Muscle of arm (tissue), 12 donors: ENCODE measurements around the gene COPZ2. TPM values are rescaled to one million over a fixed set of nuclear protein-coding genes. Genes with fewer than 3 reads are reported as not detected.

Experiments used
- DNase-seq: peaks from one replicate; pipeline ENCODE4 v3.0.0-alpha.2; 2013
- polyA plus RNA-seq, 12 donors: library from polyadenylated mRNA; unstranded; fragments of 120-200 nt; gene quantifications; one replicate each; pipeline ENCODE4 v1.2.1, GENCODE V29; 2013; ENCODE audit not compliant: insufficient read length in 12 of 12

COPZ2 gene
- polyA plus RNA-seq, 12 donors = 36.1 to 70.2 (median 42.4) TPM; not detected in 1

DNA sequence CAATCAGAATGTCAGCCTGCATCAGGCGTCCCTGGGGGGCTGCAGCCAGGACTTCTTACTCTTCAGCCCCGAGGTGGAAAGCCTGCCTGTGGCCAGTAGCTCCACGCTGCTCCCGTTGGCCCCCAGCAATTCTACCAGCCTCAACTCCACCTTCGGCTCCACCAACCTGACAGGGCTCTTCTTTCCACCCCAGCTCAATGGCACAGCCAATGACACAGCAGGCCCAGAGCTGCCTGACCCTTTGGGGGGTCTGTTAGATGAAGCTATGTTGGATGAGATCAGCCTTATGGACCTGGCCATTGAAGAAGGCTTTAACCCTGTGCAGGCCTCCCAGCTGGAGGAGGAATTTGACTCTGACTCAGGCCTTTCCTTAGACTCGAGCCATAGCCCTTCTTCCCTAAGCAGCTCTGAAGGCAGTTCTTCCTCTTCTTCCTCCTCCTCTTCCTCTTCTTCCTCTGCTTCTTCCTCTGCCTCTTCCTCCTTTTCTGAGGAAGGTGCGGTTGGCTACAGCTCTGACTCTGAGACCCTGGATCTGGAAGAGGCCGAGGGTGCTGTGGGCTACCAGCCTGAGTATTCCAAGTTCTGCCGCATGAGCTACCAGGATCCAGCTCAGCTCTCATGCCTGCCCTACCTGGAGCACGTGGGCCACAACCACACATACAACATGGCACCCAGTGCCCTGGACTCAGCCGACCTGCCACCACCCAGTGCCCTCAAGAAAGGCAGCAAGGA is 21.0 kb upstream of the COPZ2 start:
- no peak for DNase-seq

DNA sequence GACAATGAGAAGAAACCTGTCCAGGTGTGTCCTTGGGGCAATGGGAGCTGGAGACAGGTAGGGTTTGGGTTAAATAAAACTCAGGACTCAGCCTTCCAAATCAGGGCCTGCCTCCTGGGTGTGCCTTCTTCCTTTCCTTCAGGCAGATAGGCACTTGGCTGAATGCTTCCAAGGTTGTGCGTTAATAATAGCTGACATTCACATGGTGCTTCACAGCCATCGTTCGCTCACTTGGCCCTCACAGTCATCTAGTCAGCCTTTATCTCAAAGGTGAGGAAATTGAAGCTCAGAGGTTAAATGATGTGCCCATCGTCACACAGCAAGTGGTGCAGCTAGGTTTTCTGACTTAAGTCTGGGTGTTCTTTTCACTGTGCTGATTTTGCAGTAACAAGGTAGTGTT is 20.0 kb upstream of the COPZ2 start:
- no peak for DNase-seq

GRCh38 chr17:48056879-48057278 is 19.3 kb upstream of the COPZ2 start:
- no peak for DNase-seq

GRCh38 chr17:48056246-48056745 is 18.7 kb upstream of the COPZ2 start:
- DNase-seq = no peak

- DNase-seq = no peak
These were observed 18.1 kb upstream of the COPZ2 start for GRCh38 chr17:48055531-48056245.

GRCh38 chr17:48054238-48055185 is 16.9 kb upstream of the COPZ2 start:
- no peak for DNase-seq

DNA sequence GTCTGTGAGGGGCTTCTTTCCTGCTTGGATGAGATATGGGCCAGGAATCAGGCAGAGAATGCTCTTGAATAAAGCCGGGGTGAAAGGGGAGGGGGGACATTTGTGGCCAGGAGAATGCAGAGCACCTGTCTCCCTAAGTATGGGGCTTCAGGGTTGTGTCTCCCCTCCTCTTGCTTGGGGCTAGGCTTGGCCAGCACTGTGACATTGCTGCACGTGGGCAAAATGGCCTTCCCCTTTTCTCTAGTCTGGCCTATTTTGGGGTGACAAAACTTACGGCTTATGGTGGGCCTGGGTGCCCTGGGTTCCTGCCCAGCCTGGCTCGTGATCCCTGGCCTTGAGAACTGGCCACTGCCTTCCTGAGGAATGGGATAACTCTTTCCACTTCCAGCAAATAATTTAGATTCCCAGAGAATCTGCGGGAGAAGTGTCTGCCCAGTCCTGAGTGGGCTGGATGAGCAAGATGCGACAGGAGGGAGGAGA is 16.2 kb upstream of the COPZ2 start:
- DNase-seq = no peak

- DNase-seq = no peak
These were observed 15.6 kb upstream of the COPZ2 start for GRCh38 chr17:48052956-48053757.

DNA sequence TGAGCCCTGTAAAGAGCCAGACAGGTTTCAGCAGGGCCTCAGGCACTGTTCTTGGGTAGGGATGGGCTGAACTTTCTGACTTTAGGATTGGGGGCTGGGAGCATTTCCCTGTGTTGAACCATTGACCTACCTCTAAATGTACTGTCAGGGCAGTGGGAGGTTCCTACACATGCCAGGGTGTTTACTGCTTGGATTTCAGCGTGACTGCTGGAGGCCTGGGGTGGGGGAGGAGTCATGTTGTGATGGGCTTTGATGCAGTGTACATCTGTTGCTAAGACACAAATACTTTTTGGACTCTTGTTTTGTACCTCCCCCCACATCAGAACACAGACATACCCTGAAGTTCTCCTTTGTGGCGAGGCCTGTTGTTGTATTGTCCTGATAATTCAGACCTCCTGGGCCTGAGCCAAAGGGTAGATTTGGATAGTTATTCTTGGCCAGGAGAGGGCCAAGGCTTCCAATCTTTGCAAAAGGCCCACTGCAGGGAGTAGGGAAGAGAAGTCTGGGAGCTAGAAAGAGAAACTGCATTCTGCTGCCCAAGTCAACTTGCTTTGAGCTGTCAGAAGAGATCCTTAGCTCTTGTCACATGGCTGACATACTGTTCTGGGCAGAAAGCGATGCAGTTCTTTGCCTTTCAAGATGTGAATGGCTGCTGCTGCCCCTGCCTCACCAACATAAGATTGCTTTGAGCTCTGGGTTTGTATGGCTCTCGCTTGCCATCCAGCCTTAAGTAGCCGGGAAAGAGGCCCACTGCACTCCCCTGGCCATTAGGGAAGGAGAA is 14.3 kb upstream of the COPZ2 start:
- peak; percentile 83 for DNase-seq

- DNase-seq = no peak
These were observed 13.7 kb upstream of the COPZ2 start for GRCh38 chr17:48051283-48051682.

DNA sequence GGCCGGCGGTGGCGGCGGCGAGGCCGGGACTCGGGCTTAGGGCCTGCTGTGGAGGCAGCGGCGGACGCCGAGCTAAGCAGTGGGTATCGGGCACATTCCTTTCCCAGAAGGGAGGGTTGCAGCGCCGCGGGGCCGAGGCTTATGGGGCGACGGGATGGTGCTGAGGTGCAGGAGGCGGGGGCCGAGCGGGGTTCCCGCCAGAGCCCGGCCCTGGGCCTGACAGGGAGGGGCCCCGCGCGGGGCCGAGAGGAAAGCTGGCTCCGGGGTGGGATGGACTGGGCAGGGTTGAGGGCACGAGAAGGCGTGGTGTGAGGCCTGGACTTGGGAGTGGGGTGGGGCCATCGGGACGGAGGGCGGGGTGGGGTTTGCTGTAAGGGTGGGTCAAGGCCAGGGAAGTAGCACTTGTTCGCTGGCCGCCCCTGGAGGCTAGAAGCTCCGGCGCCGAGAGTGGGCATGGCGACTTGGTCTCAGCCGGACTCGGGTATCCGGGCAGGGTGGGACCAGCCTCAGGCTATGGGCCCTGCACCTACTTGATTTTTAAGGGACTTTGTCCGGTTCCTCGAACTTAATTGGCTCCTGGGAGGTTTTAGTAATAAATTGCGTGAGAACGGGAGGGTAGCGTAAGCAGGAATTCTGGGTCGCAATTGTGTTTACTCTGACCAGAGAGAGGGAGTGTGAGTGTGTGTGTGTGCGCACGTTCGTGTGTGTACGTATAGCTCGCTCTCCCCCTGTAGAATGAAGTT is 11.0 kb upstream of the COPZ2 start:
- peak; percentile 77 for DNase-seq

DNA sequence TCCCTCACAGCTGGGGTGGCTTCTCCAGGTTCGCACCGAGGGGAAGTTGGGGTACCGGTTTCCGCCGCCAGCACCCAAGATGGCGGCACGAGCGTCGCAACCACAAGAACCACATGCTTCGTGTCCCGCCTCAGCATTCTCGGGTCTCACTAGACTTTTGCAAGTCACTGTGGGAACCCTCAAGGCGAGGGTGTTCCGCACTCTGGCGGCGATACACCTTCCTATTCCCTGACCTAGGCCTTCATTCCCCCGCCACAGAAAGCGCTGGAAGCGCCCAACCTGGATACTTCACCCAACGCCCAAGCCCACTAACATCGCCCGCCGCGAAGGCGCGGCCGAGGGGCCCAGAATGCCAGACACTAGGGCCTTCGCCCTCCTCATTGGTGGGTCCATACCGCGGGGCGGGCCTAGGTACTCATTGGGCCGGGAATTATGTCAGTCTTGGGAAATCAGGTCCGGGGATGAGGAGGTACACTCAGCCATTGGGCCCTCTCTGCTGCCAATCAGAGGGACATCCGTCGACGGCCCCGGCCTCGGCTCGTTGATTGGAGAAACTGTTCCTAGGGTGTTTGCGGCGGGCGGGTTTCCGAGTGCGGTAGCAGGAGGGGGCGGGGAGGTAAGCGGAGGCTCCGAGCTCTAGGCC is 10.3 kb upstream of the COPZ2 start, which contains the start of gene NFE2L1:
Gene NFE2L1 (plus strand): TSS at position 619 of the 643 bp plus-strand sequence. CDS start 2,760 bp downstream, outside the sequence.
- peak; percentile 99 for DNase-seq

GRCh38 chr17:48047113-48047740 is 9.6 kb upstream of the COPZ2 start:
- no peak for DNase-seq

GRCh38 chr17:48046296-48046695 is 8.7 kb upstream of the COPZ2 start:
- DNase-seq = no peak

- DNase-seq = peak; percentile 52
These were observed 7.9 kb upstream of the COPZ2 start for GRCh38 chr17:48045316-48046001.

DNA sequence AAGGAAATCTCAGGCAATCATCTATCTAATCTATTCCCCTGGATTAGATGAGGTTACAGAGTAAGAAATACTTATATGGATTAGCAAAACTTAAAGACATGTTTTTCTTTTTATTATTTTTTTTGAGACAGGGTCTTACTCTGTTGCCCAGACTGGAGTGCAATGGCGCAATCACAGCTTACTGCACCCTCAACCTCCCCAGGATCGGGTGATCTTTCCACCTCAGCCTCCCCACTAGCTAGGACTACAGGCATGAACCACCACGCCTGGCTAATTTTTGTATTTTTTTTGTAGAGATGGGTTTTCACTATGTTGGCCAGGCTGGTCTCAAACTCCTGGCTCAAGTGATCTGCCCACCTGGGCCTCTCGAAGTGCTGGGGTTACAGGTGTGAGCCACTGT is 7.3 kb upstream of the COPZ2 start:
- no peak for DNase-seq

- no peak for DNase-seq
These were observed 5.6 kb upstream of the COPZ2 start for GRCh38 chr17:48043176-48043575.

DNA sequence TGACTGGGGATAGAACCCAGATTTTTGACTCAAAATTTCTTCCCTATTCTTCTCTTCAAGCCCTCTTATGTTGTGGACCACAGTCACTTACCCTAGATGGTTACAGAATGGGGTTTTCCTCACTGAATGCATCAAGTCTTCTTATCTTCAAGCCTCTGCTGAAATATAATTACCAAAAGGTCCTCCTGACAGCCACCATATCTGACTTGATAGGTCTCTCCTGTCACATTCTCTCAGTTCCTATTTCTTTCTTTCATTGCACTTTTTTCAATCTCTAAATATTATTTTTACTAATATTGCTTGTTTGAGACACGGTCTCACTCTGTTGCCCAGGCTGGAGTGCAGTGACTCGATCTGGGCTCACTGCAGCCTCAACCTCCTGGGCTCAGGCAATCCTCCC is 1.1 kb upstream of the COPZ2 start:
- no peak for DNase-seq
